HG03064 (cell line): Measurements from ENCODE around the gene COL28A1.

Source experiments
- ATAC-seq: cut with Tn5 transposase; IDR thresholded peaks from one replicate; pipeline ENCODE4 v1.9.1; 2021; ENCODE audit warnings: low read depth; ENCODE audit not compliant: unreplicated experiment

COL28A1 gene

GRCh38 chr7:7521259-7521658 is 14.4 kb downstream of the COL28A1 start:
- ATAC-seq = no peak

- ATAC-seq = no peak
Measured at GRCh38 chr7:7519528-7519927, 16.1 kb downstream of the COL28A1 start.

DNA sequence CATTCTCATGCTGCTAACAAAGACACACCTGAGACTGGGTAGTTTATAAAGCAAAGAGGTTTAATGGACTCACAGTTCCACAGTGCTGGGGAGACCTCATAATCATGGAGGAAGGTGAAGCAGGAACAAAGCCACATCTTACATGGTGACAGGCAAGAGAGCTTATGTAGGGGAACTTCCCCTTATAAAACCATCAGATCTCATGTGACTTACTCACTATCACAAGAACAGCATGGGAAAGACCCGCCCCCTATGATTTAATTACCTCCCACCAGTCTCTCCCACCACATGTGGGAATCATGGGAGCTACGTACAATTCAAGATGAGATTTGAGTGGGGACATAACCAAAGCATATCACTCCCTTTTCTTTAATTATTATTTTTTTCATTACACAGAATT is 16.6 kb downstream of the COL28A1 start:
- ATAC-seq = no peak

DNA sequence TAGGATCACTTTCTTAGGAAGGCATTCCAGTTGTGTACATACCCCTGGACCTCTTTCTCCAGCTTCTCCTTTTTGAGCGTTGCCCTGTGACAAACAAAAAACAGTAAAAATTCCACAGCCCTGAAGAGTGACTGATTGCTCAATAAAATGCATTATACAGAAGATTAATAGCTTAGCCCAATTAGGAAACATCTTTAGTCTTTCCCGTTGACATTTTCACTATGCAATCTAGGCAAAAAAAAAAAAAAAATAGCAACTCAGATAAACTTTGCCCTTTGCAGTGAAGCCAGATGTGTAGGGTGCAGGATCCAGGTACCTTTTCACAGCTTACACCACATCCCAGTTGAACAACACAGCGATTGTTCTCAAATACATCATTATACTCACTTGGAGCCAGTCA is 17.9 kb downstream of the COL28A1 start:
- ATAC-seq = no peak

DNA sequence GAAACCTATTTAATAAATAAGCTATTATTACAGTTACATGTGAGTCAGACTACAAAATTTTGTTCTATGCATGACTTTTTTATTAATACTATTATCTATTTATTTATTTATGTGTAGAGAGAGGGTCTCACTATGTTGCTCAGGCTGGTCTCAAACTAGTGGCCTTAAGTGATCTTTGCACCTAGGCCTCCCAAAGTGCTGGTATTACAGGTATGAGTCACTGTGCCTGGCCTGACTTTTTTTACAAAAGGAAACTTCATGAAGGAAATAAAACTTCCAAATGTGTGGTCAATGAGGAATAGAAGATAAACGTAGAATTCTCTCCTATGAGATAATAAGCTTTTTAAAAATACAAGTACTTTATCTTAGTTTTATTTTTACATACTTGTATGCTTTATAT is 19.0 kb downstream of the COL28A1 start:
- no peak for ATAC-seq

- no peak for ATAC-seq
Measured at GRCh38 chr7:7516156-7516555, 19.5 kb downstream of the COL28A1 start.

- ATAC-seq = no peak
Measured at GRCh38 chr7:7512861-7513597, 22.6 kb downstream of the COL28A1 start.

DNA sequence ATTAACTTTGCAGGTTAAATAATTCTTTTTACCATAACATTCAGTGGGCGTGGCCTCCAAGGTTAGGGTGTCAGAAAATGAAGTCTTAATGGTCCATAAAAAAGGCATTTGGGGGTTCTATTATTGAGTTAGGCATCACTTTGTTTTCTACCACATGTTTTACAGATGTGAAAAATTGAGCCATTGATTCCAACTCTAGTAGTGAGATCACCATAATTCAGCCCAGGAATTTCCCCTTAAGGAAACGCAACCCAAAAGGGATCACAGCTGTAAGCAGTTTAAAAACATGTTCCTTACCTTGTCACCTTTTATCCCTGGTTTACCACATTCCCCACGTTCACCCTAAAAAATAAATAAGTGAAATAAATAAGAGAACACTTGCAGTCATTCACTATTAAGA is 24.9 kb downstream of the COL28A1 start:
- ATAC-seq = no peak

GRCh38 chr7:7505915-7506314 is 29.8 kb downstream of the COL28A1 start:
- no peak for ATAC-seq

GRCh38 chr7:7504910-7505704 is 30.6 kb downstream of the COL28A1 start:
- no peak for ATAC-seq

DNA sequence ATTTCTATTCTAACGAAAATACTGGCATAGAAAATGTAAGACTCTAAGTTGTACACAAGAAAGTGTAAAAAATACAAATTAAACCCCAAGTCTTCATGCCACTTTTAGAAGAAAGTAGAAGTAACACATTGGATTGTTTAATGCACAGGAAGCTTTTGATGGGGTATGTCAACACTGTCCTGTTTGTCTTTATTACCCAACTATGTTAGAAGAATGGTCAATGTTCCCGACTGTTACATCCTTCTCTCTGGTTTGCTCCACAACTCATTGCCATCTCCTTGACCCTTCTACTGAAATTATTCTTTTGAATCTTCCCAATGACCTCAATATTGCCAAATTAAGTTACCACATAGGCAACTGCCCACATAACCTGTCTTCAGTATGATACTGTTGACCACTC is 35.8 kb downstream of the COL28A1 start:
- no peak for ATAC-seq

GRCh38 chr7:7498856-7499255 is 36.8 kb downstream of the COL28A1 start:
- ATAC-seq = no peak

DNA sequence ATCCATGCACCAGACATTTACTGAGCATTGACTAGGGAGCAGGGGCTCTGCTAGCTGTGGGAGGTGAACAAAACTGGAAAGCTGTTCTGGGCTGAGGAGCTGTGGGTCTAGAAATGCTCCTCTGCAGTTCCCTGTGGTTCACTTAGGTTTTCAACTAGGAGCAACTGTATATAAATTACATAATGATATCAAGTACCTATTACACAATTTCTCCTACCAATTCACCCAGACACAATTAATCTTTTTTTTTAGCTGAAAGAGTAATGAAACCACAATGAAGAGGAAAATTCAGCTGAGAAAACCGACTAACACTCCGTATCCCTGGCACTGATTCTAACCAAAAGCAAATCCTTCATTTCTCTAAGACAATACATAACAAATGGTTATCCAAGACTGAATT is 39.4 kb downstream of the COL28A1 start:
- ATAC-seq = no peak

GRCh38 chr7:7495171-7495570 is 40.5 kb downstream of the COL28A1 start:
- no peak for ATAC-seq

- ATAC-seq = no peak
Measured at GRCh38 chr7:7491044-7491443, 44.6 kb downstream of the COL28A1 start.

GRCh38 chr7:7490003-7490402 is 45.7 kb downstream of the COL28A1 start:
- ATAC-seq = no peak

GRCh38 chr7:7489546-7489945 is 46.1 kb downstream of the COL28A1 start:
- no peak for ATAC-seq

GRCh38 chr7:7486362-7486761 is 49.3 kb downstream of the COL28A1 start:
- ATAC-seq = no peak

GRCh38 chr7:7484072-7484471 is 51.6 kb downstream of the COL28A1 start:
- ATAC-seq = no peak

- no peak for ATAC-seq
Measured at GRCh38 chr7:7481802-7482201, 53.9 kb downstream of the COL28A1 start.

GRCh38 chr7:7479275-7479805 is 56.3 kb downstream of the COL28A1 start:
- ATAC-seq = no peak

DNA sequence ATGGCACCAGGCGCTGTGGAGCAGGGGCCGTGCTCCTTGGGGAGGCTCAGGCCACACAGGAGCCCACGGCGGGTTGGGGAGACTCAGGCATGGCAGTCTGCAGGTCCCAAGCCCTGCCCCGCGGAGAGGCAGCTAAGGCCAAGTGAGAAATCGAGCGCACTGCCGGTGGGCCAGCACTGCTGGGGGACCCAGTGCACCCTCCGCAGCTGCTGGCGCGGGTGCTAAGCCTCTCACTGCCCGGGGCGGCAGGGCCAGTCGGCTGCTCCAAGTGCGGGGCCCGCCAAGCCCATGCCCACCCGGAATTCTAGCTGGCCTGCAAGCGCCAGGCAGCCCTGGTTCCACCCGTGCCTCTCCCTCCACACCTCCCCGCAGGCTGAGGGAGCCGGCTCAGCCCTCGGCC is 57.1 kb downstream of the COL28A1 start:
- ATAC-seq = no peak
